ENCODE data around the gene TBC1D2B. TPM values are rescaled to one million over a fixed set of nuclear protein-coding genes. Genes with fewer than 3 reads are reported as not detected.
A peak's percentile ranks its signal among the peaks of the same experiment; 100 is the strongest.

Gene TBC1D2B
- total and polyA plus RNA-seq, 2 donors (not counting 3 experiments of a cell fraction or from before 2014, with no cell fraction given), result 30.8 to 46.1 TPM

DNA sequence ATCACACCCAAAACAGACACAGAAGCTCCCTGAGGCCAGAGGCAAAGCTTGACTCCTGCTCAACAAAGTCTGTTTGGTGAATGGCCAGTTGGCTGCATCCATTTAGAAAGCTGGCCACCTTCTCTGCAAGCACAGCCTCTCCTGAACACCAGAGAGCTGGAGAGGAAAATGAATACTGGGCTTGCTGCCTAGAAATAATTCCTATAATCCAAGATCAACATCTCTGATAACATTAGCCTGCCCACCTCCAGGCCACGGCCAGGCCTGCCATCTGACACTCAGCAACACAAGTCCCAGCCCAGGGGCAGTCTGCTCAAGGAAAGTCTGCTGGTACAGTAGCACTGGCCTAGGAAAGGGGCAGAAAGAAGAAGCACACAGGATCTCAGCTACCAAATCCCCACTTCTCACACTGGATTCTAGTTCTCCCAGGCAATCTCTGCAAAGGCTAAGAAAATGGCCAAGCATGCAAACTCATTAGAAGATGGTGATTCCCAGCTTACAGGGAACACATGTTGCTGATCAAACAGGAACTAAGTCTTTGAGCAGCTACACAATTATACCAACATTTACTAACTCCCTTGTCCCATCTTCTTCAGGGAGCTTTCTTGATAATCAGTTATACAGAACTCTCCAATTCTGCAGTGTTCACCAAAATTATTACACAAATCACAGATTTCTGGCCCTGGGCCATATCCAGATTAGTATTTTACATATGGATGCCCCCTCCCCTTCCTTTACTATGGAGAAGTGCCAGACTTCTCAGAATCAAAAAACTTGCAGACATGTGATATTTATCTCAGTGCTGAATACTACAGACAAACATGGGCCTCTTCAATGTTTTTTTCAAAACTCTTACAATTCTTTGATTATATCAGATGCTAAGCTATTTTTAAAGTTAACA lies 9.9 kb downstream of the TBC1D2B start:
- ChIA-PET POLR2A (no interaction called here), CTCF (interaction anchor here (1.0 to 3.8 kb wide), 8 partner anchors 8 to 63 kb away, joined by 3 to 25 read pairs (median 6); no protein-coding TSS in a partner anchor)
- Histone ChIP-seq H3K27me3 (ENCODE audit: control insufficient read depth in 2 of 2, insufficient read depth in 2 of 2, low read length in 2 of 2) (no peaks in the 10 kb centered on the region), H3K4me2 (ENCODE audit: insufficient read depth, low read length) (peak overlapping the region; percentile 43), H2AFZ (ENCODE audit: low read depth, low read length) (no peak overlapping the region), H3K27ac (ENCODE audit: insufficient read depth, low read depth, low read length) (no peak overlapping the region), H4K20me1 (replicated peaks; ENCODE audit: control insufficient read depth, extremely low read depth, insufficient read depth, low read length) (no peaks in the 10 kb centered on the region), H3K9ac (replicated peaks; ENCODE audit: extremely low read depth, insufficient read depth, low read length) (no peak overlapping the region), H3K9me3 (replicated peaks; ENCODE audit: control insufficient read depth, insufficient read depth, low read length) (no peaks in the 10 kb centered on the region), H3K9me1 (replicated peaks; ENCODE audit: control insufficient read depth, extremely low read depth, insufficient read depth, low read length) (no peaks in the 10 kb centered on the region), H3K4me1 (ENCODE audit: control insufficient read depth, extremely low read depth, insufficient read depth, low read length) (peaks cover 61% of the 10 kb centered on the region), H3K4me3 (replicated peaks in 1 of 3; ENCODE audit: insufficient read depth in 1 of 3, low read depth in 1 of 3, low read length in 3 of 3) (no peak overlapping the region), H3K36me3 (ENCODE audit: control insufficient read depth in 2 of 2, extremely low read depth in 1 of 2, insufficient read depth in 2 of 2, low read length in 2 of 2) (no peaks in the 10 kb centered on the region), H3K79me2 (ENCODE audit: control insufficient read depth, insufficient read depth, low read length) (peaks cover 94% of the 10 kb centered on the region)
- TF ChIP-seq POLR2AphosphoS5 (IDR thresholded peaks at IDR 0.05; ENCODE audit: insufficient read depth, low read depth, low read length), result no peak
- peak; percentile 55 for TF ChIP-seq GATA2 (IDR thresholded peaks at IDR 0.05; ENCODE audit: insufficient read depth, insufficient read length, low read depth, low read length)
- dilution Hi-C loops (cut with MboI; ENCODE audit: extremely low pct_ligation_motif_present, low sequenced_read_pairs) (no loop called here), intact Hi-C loops (cut with micrococcal nuclease) (loop anchor here (2.0 kb wide), 1 partner anchor 33 kb away; no protein-coding TSS in a partner anchor)
- BruUV-seq (replicated peaks), result no TSS peak
- DNase-seq (ENCODE audit: low read depth, low spot score), result peak; percentile 60
- peak; percentile 62 for FAIRE-seq

DNA sequence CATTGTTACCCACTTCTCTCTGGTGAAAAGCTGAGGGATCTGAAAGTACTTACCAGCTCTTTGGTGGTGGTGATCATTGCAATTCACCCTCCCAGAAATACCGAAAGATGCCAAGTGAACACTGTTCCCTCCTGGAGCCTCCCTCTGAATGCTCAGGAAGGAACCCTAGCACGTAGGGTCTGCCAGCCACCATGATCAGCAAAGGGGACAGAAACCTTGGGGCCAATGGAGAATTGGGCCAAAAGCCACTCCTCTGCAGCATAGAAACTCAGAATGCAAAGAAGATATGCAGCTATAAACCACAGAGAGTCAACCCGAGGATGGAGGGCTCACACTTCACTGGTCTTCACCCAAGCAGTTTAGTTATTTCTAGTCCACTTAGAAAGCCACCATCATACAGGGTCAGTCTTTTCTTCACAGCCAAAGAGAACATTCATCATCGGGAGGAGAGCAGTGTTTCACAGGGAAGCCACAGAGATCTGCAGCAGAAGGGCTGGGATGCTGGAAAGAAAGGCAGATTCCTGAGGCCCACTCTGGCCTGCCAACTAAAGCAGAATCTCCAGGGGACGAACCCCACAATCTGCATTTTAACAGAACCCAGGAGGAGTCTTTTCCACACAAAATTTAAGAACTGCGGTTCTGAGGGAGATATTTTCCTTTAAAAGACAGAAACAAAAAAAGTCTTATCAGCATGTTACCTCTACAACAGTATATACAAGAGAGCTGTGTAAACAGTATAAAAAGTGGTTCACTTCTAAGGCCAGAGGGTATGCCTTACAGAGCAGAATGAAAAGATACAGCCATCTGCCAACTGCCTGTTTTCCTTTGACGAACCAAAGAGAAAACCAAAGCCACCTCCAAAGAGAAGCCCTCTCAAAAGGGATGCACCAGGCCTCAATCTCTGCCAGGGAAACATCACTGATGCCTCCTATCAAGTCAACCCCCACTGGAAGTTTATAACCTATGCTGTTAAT lies 11.3 kb downstream of the TBC1D2B start:
- Histone ChIP-seq H4K20me1 (replicated peaks; ENCODE audit: control insufficient read depth, extremely low read depth, insufficient read depth, low read length) (no peaks in the 10 kb centered on the region), H3K27me3 (ENCODE audit: control insufficient read depth in 2 of 2, insufficient read depth in 2 of 2, low read length in 2 of 2) (no peaks in the 10 kb centered on the region), H3K9me3 (replicated peaks; ENCODE audit: control insufficient read depth, insufficient read depth, low read length) (no peaks in the 10 kb centered on the region), H3K79me2 (ENCODE audit: control insufficient read depth, insufficient read depth, low read length) (peaks cover 86% of the 10 kb centered on the region), H3K4me2 (ENCODE audit: insufficient read depth, low read length) (no peak overlapping the region), H3K9me1 (replicated peaks; ENCODE audit: control insufficient read depth, extremely low read depth, insufficient read depth, low read length) (no peaks in the 10 kb centered on the region), H3K9ac (replicated peaks; ENCODE audit: extremely low read depth, insufficient read depth, low read length) (no peak overlapping the region), H3K4me3 (replicated peaks in 1 of 3; ENCODE audit: insufficient read depth in 1 of 3, low read depth in 1 of 3, low read length in 3 of 3) (no peak overlapping the region), H2AFZ (ENCODE audit: low read depth, low read length) (no peak overlapping the region), H3K36me3 (ENCODE audit: control insufficient read depth in 2 of 2, extremely low read depth in 1 of 2, insufficient read depth in 2 of 2, low read length in 2 of 2) (no peaks in the 10 kb centered on the region), H3K4me1 (ENCODE audit: control insufficient read depth, extremely low read depth, insufficient read depth, low read length) (peaks cover 64% of the 10 kb centered on the region), H3K27ac (ENCODE audit: insufficient read depth, low read depth, low read length) (no peak overlapping the region)
- BruUV-seq (replicated peaks), result no TSS peak
- POLR2A ChIA-PET, result no interaction called here
- CTCF ChIA-PET, result interaction anchor here (1.0 to 3.3 kb wide), 6 partner anchors 14 to 61 kb away, joined by 3 to 15 read pairs (median 4); no protein-coding TSS in a partner anchor
- intact Hi-C loops (cut with micrococcal nuclease) (loop anchor here (2.0 kb wide), 1 partner anchor 15 kb away; no protein-coding TSS in a partner anchor), dilution Hi-C loops (cut with MboI; ENCODE audit: extremely low pct_ligation_motif_present, low sequenced_read_pairs) (no loop called here)
- no peak for FAIRE-seq
- TF ChIP-seq FOS (IDR thresholded peaks at IDR 0.05; ENCODE audit: borderline replicate concordance, insufficient read depth, low read length) (no peak), GATA2 (IDR thresholded peaks at IDR 0.05; ENCODE audit: insufficient read depth, insufficient read length, low read depth, low read length) (no peak), POLR2AphosphoS5 (IDR thresholded peaks at IDR 0.05; ENCODE audit: insufficient read depth, low read depth, low read length) (no peak), JUN (IDR thresholded peaks at IDR 0.05; ENCODE audit: borderline replicate concordance, insufficient read depth, insufficient read length, low read depth) (no peak), EZH2 (IDR thresholded peaks at IDR 0.05; ENCODE audit: borderline replicate concordance, low read depth, low read length, severe bottlenecking) (no peak), MYC (IDR thresholded peaks at IDR 0.05; ENCODE audit: low read depth, low read length) (no peak)
- TF ChIP-seq, protein P1, sequence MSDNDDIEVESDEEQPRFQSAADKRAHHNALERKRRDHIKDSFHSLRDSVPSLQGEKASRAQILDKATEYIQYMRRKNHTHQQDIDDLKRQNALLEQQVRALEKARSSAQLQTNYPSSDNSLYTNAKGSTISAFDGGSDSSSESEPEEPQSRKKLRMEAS (IDR thresholded peaks at IDR 0.05; ENCODE audit: insufficient read depth, insufficient read length), result no peak
- TF ChIP-seq, protein P2, sequence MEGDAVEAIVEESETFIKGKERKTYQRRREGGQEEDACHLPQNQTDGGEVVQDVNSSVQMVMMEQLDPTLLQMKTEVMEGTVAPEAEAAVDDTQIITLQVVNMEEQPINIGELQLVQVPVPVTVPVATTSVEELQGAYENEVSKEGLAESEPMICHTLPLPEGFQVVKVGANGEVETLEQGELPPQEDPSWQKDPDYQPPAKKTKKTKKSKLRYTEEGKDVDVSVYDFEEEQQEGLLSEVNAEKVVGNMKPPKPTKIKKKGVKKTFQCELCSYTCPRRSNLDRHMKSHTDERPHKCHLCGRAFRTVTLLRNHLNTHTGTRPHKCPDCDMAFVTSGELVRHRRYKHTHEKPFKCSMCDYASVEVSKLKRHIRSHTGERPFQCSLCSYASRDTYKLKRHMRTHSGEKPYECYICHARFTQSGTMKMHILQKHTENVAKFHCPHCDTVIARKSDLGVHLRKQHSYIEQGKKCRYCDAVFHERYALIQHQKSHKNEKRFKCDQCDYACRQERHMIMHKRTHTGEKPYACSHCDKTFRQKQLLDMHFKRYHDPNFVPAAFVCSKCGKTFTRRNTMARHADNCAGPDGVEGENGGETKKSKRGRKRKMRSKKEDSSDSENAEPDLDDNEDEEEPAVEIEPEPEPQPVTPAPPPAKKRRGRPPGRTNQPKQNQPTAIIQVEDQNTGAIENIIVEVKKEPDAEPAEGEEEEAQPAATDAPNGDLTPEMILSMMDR (IDR thresholded peaks at IDR 0.05; ENCODE audit: extremely low read depth in 1 of 2, insufficient read depth in 1 of 2, low read depth in 1 of 2, low read length in 2 of 2), result no peak
- no peak for DNase-seq (ENCODE audit: low read depth, low spot score)

Measured in endothelial cell of umbilical vein (primary cell).